ENCODE data around the gene CCDC91. TPM values are rescaled to one million over a fixed set of nuclear protein-coding genes. Genes with fewer than 3 reads are reported as not detected.

Gene CCDC91
- total RNA-seq, 1 experiment from 2014 or later, result 18.6 TPM

GRCh38 chr12:28536088-28536487 lies 345.8 kb downstream of the CCDC91 start:
- peak; percentile 33 for DNase-seq (ENCODE audit: low spot score)

GRCh38 chr12:28537474-28537873 lies 347.2 kb downstream of the CCDC91 start:
- no peak for DNase-seq (ENCODE audit: low spot score)

GRCh38 chr12:28539691-28540323 lies 349.6 kb downstream of the CCDC91 start:
- peak; percentile 13 for DNase-seq (ENCODE audit: low spot score)

GRCh38 chr12:28540324-28540714 lies 350.1 kb downstream of the CCDC91 start:
- no peak for DNase-seq (ENCODE audit: low spot score)

- DNase-seq (ENCODE audit: low spot score), result no peak
These were observed 353.0 kb downstream of the CCDC91 start for GRCh38 chr12:28543021-28543890.

GRCh38 chr12:28550757-28551704 lies 360.8 kb downstream of the CCDC91 start:
- DNase-seq (ENCODE audit: low spot score), result peak; percentile 18

- no peak for DNase-seq (ENCODE audit: low spot score)
These were observed 362.2 kb downstream of the CCDC91 start for GRCh38 chr12:28552251-28552970.

GRCh38 chr12:28555748-28556147 lies 365.5 kb downstream of the CCDC91 start:
- no peak for DNase-seq (ENCODE audit: low spot score)

GRCh38 chr12:28558250-28558649 lies 368.0 kb downstream of the CCDC91 start:
- no peak for DNase-seq (ENCODE audit: low spot score)

GRCh38 chr12:28563286-28563685 lies 373.0 kb downstream of the CCDC91 start:
- no peak for DNase-seq (ENCODE audit: low spot score)

- no peak for DNase-seq (ENCODE audit: low spot score)
These were observed 373.7 kb downstream of the CCDC91 start for GRCh38 chr12:28563936-28564335.

GRCh38 chr12:28568118-28568517 lies 377.9 kb downstream of the CCDC91 start:
- DNase-seq (ENCODE audit: low spot score), result peak; percentile 40

- no peak for DNase-seq (ENCODE audit: low spot score)
These were observed 378.4 kb downstream of the CCDC91 start for GRCh38 chr12:28568704-28569103.

- peak; percentile 45 for DNase-seq (ENCODE audit: low spot score)
These were observed 379.6 kb downstream of the CCDC91 start for GRCh38 chr12:28569698-28570411.

- DNase-seq (ENCODE audit: low spot score), result no peak
These were observed 380.6 kb downstream of the CCDC91 start for GRCh38 chr12:28570811-28571210.

GRCh38 chr12:28574746-28575592 lies 384.7 kb downstream of the CCDC91 start:
- DNase-seq (ENCODE audit: low spot score), result no peak

GRCh38 chr12:28575593-28576205 lies 385.4 kb downstream of the CCDC91 start:
- no peak for DNase-seq (ENCODE audit: low spot score)

- no peak for DNase-seq (ENCODE audit: low spot score)
These were observed 388.1 kb downstream of the CCDC91 start for GRCh38 chr12:28578361-28578760.

GRCh38 chr12:28578833-28579252 lies 388.6 kb downstream of the CCDC91 start:
- DNase-seq (ENCODE audit: low spot score), result no peak
